Fibroblast of skin of back (primary cell): ENCODE results near the gene PLXND1.

ENCODE experiments used
- DNase-seq: peaks from one replicate; pipeline ENCODE4 v3.0.0-alpha.2; 2013

PLXND1 gene

GRCh38 chr3:129583289-129583688 is 23.2 kb downstream of the PLXND1 start:
- no peak for DNase-seq

- no peak for DNase-seq
These were observed 23.7 kb downstream of the PLXND1 start for GRCh38 chr3:129582799-129583198.

GRCh38 chr3:129581623-129582022 is 24.9 kb downstream of the PLXND1 start:
- DNase-seq = no peak

GRCh38 chr3:129579991-129580390 is 26.5 kb downstream of the PLXND1 start:
- DNase-seq = no peak

GRCh38 chr3:129577925-129578786 is 28.3 kb downstream of the PLXND1 start:
- no peak for DNase-seq

- peak; percentile 35 for DNase-seq
These were observed 29.1 kb downstream of the PLXND1 start for GRCh38 chr3:129577366-129577765.

GRCh38 chr3:129576514-129577352 is 29.7 kb downstream of the PLXND1 start:
- DNase-seq = no peak

GRCh38 chr3:129575997-129576384 is 30.5 kb downstream of the PLXND1 start:
- no peak for DNase-seq

GRCh38 chr3:129575233-129575996 is 31.1 kb downstream of the PLXND1 start:
- DNase-seq = no peak

- no peak for DNase-seq
These were observed 32.3 kb downstream of the PLXND1 start for GRCh38 chr3:129574206-129574605.

GRCh38 chr3:129573493-129573892 is 33.0 kb downstream of the PLXND1 start:
- DNase-seq = no peak

GRCh38 chr3:129572603-129573002 is 33.9 kb downstream of the PLXND1 start:
- no peak for DNase-seq

GRCh38 chr3:129571605-129572547 is 34.6 kb downstream of the PLXND1 start:
- no peak for DNase-seq

- DNase-seq = no peak
These were observed 36.6 kb downstream of the PLXND1 start for GRCh38 chr3:129569856-129570255.

- DNase-seq = no peak
These were observed 38.5 kb downstream of the PLXND1 start for GRCh38 chr3:129567939-129568338.

- DNase-seq = no peak
These were observed 39.2 kb downstream of the PLXND1 start for GRCh38 chr3:129567176-129567705.

- DNase-seq = no peak
These were observed 40.6 kb downstream of the PLXND1 start for GRCh38 chr3:129565902-129566301.

GRCh38 chr3:129564981-129565644 is 41.4 kb downstream of the PLXND1 start:
- DNase-seq = no peak

GRCh38 chr3:129563850-129564535 is 42.5 kb downstream of the PLXND1 start:
- no peak for DNase-seq

- no peak for DNase-seq
These were observed 43.1 kb downstream of the PLXND1 start for GRCh38 chr3:129563332-129563731.
